GM19351 (cell line): Measurements from ENCODE around the gene AOPEP.

ENCODE experiments used
- ATAC-seq: cut with Tn5 transposase; IDR thresholded peaks from one replicate; pipeline ENCODE4 v1.9.1; 2021; ENCODE audit warnings: mild to moderate bottlenecking, moderate library complexity; ENCODE audit not compliant: unreplicated experiment

AOPEP gene

DNA sequence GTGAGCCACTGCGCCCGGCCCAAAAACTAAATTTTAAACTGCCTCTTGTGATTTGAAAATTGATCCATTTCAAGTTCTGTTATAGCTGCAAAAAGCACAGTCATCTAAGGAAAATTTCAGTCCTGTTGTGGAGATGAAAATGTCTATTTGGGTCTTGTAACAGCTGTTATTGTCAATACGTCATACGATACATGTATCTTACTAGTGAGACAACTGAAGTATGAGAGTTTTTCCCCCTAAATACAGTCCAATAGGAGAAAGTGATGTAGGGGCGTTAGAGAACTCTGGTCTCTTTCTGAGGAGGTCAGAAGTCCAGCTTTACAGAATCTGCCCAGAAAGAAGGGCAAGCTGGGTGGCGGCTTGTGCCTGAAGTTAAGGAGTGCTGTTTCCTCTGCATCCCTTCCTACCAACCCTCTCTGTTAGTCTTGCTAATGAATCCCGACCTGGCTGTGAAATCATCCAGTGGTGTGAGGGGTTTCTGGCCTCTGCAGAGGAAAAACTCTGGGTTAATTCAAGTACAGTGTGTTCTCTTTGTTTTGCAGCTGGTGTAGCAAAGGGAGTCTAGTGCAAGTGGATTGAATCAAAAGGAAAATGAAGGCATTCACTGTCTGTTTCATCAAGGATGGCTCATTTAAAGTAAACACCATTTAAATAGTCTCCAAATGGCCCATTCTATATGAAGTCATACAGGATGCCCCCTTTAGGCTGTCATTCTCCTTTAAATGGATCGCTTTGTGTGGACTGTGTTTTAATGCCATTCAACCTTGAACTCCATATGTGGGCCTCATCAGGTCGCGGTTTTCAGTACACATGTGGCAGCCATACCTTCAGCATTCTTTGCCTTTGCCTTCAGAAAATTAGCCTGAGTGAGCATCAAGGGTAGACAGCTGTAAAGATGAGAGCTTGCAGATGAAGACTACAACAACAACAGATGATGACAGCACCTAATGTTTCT, 59.0 kb downstream of the AOPEP start:
- no peak for ATAC-seq

DNA sequence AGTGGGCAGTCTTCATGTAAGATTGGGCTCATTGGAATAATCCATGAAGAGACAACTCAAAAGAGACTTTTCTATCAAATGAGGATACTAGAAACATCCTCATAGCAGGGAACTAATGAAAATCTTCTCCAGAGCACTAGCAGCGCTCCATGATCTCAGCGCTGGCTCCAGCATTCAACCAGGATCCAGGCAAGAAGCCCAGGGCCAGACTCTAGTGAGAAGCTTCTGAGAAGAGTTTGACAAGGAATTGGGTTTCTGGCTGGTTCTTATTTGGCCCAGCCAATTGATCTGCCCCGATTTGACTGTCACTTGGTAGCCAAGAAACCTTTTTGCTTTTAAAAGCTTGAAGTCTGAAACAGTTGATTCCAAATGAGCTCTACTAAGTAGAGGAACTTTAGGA, 60.1 kb downstream of the AOPEP start:
- no peak for ATAC-seq

DNA sequence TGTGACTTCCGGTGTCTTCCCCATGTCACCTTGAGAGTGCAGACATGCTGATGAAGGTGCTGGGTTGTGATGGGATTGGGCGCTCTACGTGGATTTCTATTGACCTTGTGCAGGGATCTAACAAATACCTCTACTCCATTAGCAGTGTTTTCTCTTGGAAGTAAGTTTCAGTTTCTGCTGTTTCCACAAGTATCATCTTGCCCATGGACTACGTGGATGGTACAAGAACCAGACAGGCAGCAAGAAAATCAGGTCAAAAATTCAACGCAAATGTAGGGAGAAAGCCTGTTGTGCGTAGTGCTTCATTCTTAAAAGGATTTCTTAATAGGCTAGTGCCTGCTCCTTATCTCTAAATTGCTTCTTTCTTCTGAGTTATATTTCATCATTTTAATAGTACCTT, 60.8 kb downstream of the AOPEP start:
- no peak for ATAC-seq

DNA sequence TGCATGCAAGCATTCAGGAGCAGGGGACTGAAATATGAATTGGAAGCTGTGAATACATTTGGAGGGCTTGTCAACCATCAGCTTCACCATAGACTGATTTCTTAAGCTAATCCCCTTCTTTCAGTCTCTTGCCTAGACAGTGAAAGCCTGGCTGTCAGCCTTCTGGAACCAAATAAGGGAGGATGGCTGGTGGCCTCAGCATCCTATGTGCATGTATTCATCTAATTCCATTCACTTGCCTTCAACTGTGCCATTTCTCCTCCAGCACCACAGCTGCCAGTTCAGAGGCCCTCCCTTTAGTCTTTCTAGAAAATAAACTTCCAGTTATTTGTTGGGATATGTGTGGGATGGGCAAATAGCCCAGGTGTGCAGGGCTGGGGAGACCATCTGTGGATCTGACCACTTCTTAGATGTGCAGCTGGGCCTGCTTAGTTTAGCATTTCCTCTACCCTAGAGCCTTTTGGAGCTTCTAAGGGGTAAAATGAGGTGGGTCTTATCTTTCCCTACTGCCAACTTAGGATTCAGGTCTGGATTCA, 62.1 kb downstream of the AOPEP start:
- ATAC-seq = no peak

DNA sequence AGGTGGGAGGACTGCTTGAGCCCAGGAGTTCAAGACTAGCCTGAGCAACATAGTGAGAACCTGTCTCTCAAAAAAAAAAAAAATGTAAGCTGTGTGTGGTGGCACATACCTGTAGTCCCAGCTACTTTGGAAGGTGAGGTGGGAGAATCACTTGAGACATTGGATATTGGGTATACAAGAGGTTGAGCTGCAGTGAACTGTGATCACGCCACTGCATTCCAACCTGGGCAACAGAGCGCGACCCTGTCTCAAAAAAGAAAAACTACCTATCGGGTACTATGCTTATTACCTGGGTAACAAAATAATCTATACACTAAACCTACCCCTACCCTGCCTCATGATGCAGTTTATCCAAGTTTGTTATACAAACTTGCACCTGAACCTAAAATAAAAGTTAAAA, 64.9 kb downstream of the AOPEP start:
- no peak for ATAC-seq

DNA sequence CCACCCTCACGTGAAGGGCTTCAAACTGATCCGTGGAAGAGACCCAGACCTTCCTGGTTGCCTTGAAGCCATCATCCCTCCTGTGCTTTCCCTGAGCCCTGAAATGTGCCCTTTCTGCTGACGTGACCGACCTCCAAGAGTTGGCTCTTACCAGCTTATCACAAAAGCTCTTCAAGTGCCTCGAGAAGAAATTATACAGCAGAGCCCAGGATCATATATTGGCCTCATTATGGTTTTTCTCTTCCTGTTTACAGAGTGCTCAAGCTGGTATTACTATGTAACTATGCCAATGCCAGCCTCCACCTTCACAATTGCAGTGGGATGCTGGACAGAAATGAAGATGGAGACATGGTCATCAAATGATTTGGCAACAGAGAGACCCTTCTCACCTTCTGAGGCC, 66.0 kb downstream of the AOPEP start:
- no peak for ATAC-seq

DNA sequence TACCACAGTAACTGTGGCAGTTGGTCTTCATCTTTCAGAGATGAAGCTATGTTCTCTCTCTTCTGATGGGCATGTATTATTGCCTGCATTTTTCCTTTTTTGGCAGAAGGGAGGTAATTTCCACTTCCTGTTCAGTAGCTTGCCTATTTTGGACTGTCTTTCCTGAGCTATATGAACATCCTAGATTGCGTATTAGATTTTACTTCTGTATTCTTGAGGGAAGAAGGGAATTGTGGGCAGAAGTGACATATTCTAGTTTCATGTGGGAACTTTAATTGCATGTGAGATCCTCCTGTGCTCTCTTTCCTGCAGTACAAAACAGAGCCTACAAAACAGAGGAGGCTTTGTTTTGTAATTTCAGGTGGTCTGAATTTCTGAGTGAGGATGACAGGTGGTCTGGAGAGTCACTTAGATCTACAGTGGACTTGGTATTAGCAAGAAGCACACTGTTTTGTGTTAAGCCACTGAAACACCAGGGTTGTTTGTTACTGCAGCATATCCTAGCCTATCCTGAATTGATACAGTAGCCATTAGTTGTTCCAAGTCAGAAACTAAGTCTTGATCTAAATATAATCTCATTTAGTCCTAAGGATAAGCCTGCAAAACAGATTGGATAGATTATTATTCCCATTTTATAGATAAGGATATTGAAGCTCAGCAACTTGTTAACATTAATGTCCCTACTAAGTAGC, 68.1 kb downstream of the AOPEP start:
- no peak for ATAC-seq

DNA sequence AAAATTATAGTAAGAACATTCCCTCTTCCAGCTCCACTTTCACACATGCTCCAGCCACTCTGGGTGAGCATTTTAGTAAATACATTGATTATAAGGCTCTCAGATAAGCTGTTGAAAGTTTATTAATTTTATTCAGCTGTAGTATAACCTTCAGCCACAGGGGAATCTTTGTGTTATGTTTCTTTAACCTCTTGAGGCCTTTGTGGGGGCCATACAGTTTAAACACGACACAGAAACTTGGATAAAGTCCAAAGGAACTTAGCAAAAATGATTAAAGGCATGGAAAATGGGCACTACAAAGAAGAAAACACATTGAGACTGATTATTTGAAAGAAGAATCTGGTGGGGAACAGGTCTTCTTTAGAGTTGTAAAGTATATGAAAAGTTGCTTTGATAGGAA, 70.2 kb downstream of the AOPEP start:
- ATAC-seq = no peak

DNA sequence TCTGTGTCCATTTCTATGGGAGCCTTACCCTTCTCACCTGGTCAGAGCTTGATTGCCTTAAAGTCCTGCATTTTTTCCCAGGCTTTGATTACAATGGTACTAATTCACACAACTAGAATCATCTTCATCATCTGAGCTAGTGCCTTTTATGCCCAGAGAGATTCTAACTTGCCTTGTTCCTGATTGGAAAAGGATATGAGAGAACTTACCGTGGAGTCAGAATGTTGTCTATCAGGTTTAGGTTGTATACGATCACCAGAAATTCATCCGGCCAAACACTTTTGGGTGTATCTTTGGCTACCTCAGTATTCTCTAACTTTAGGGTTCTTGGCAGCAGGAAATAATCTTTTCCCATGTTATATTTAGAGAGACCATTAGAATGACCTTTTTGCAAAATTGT, 71.7 kb downstream of the AOPEP start:
- no peak for ATAC-seq

DNA sequence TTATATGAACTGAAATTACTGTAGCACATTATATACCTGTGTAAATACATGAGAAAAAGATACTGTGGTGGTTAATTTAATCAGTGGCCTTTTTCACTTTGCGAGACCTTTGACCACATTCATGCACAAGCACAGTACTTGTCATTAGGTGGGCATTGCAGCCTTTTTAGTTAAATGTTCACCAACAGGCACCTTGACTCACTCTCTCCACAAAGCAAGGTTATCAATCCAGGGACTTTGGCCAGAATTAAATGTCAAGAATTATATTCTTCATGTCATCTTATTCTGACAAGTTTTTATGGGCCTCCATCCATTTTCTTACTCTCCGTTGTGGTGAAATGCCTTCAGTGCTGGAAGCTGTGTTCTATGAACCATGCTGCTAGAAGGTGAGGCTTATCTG, 72.2 kb downstream of the AOPEP start:
- no peak for ATAC-seq

DNA sequence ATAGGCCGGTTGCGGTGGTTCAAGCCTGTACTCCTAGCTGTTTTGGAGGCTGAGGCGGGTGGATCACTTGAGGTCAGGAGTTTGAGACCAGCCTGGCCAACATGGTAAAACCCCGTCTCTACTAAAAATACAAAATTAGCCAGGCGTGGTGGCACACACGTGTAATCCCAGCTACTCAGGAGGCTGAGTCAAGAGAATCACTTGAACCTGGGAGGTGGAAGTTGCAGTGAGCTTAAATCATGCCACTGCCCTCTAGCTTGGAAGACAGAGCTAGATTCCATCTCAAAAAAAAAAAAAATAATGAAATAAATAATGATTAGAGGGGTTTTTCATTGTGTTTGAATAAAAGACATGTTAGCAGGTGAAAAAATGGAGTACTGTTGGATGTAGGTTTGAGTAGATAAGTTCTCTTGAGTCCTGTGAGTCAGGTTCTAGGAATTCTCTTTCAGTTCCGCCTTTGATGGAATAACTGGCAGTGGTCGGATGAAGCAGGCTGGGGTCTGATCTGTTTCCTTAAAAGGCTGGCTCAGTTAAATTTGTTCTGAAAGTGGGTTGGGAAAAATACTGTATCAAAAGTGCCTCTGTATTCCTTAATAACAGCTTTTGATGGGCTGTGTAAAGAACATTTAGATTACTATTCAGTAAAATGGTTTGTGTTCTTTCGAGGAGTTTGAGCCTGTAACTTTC, 73.2 kb downstream of the AOPEP start:
- ATAC-seq = no peak

DNA sequence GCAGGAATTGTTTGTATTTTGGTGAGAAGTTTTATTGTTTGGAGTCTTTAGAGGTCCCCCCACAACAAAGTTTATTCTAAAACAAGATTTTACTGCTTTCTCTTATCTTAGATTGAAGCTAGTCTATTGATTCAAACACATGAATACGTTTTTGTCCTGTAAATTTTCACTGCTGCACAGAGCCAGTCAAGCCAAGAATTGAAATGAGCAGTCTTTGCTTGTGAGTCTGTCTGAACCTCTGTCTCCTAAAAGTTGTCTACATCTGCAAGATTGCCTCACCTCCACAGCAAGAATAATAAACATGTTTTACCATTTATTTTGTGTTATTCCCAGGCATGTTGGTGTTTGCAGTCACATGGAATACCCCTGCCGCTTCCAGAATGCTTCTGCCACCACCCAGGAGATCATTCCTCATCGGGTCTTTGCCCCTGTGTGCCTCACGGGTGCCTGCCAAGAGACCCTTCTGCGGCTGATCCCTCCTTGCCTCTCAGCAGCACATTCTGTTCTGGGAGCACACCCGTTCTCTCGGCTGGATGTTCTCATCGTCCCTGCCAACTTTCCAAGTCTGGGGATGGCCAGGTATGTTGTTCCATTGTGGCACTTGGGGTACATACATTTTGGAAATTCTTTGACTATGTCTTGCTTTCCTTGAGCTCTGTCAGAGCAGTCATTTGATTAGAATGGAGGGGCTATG, 74.1 kb downstream of the AOPEP start:
- ATAC-seq = no peak

DNA sequence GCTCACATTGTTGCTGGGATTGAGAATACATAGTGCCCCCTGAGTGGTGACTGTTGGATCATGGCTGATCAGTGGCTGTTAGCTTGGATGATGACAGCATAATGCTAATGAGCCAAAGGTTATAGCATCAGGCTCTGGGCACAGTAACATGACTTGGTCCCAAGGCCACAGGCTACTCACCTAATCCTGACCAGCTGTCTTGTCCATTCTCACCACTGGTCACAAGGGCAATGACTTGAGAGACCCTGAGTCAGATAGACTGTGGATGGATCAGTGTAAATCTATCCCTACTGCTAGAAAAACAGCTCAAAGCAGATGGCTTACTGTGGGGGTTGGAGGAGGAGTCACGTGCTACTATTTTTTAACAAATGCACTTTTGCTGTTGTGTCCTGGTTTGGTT, 74.7 kb downstream of the AOPEP start:
- ATAC-seq = no peak

DNA sequence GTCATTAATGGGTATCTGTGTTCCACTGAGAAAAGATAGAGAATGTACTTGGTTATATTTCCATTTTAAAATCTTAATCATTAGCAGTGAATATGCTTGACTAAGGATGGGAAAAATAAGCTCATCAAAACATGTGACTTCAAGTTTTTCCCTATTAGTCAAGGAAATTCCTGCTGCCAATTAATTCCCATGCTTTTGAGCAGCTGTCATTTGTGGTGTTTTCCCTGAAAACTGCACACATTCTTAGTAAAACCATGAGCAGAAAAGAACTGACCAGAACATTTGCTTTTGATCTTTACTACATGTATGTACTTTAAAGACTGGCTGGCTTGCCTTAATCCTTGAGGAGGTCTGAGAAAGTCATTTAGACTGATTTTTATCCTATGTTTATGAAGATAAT, 75.2 kb downstream of the AOPEP start:
- ATAC-seq = no peak

DNA sequence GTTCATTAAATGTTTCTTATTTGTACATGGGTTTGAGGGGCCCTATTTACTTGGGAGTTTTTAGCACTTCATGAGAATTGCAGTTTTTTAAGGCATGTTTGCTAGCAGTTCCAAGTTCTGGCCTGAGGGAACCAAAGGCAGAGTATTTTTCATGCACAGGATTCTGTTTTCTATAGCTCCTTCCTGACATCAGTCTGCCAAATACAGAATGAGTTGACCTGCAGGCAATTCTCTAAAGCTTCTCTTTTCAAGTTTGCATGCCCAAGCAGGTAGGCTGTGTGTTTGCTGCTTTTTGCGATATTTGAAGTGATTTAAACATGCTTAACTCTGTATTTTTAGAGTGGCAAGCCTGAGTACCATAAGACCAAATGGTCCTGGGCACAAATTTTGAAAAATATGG, 75.8 kb downstream of the AOPEP start:
- no peak for ATAC-seq

DNA sequence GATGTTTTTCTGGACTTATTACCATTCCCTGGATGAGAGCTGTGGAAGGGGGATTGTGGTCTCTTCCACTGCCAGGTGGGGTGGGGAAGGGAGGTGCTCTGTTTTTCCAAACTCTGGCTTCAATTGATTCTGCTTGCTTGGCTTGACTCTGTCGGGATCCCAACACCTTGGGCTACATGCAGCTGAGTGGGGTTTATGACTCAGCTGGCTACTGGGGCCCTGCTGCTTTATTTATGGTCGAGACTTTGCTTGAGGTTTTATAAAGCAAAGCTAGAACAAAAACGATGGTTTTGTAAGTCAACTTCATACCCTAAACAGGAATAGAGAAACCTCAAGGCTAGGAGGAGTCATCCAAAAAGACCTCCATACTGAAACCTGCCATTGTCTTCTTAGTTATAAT, 76.3 kb downstream of the AOPEP start:
- peak; percentile 81 for ATAC-seq

DNA sequence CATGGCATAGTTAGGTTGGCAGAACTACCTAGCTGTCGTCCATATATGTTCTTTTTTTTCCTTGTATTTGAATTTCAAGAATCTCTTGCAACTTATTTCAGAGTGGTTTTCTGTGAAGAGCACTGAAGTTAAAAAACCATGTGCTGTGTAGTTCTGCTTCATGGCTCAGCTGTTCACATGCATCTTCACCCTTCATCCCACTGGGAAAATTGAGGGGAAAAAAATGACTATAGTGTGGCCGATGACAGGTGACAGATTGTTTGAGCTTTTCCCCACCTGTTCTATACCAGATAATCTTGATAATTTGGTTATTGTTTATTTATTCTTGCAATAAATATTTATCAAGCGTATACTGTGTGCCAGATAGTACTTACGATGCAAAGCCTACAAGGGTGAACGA, 77.8 kb downstream of the AOPEP start:
- ATAC-seq = no peak

DNA sequence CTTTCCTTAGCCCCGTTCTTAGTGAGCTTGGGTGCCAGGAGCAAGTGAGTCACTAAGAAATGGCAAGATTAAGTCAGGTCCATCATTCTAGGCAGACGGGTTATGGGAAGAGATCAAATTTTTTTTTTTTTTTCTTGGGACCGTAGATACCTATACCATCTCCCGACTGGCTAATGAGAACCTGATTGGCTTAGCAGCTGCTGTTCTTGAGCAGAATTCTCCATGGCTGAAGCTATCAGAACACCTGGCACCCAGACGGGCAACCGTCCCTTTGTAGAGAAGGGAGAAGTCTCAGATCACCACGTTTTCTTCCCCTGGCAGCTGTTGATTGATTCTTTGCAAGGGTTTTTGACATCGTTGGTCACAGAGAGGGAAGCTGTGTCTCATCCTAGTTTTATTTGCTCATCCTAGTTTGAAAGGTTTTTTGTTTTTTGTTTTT, 78.6 kb downstream of the AOPEP start:
- no peak for ATAC-seq

DNA sequence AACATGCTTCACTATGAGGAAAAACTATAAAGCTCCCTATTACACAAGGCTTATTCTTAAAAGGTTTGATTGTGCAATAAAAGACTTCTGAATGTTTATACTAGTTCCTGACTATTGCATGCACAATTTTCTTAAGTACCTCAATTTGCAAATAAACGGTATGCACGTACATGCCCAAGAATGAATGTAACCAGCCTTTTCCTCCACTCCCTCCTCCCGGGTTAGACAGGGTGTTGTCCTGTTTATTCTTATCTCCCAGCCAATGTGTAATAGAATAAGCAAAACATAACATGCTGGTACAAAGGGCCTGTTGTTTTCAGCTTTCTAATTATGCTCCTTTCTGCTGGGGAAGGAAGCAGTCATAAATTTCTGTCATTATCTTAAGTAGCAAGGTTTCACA, 79.1 kb downstream of the AOPEP start:
- ATAC-seq = no peak

DNA sequence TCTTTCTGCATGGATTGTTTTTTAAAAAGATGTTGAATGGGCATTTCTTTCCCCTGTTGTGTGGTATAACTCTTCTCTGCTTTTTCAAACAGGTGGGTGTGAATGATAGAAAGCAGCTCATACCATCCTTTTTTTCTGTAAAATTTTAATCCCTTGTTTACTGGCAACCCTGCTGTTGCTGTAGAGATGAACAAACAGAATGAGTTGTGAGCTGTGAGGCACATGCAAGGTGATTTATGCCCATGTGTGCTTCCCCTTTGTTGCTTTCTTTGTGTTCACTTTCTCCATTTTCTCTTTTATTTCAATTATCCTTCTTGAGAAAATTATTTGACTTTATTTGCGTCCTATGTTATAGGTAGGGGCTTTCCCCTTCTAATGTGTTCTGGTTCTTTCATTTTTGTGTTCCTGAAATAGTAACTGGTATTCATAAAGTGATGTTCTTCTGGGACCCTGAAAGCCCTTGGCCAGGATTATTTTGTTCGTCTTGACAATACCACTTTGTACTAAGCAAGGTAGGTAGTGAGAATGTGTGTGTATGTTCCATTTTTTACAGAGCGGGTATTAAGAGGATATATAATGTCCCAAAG, 79.9 kb downstream of the AOPEP start:
- ATAC-seq = no peak
